Stimulated activated CD4-positive, alpha-beta T cell treated with anti-CD3 and anti-CD28 coated beads, Interleukin-15, amount 100 ng/mL, for 48 hours (primary cell): Measurements from ENCODE around the gene REV3L.

Experiments used
- DNase-seq, 2 donors: peaks; one replicate each; pipeline ENCODE4 v3.0.0-alpha.2; 2020; ENCODE audit warnings: low read depth in 2 of 2

Gene REV3L

GRCh38 chr6:111423960-111424846, 58.8 kb downstream of the REV3L start:
- DNase-seq = no peak

- no peak for DNase-seq
Observed at GRCh38 chr6:111423055-111423633, 59.9 kb downstream of the REV3L start.

- no peak for DNase-seq
Observed at GRCh38 chr6:111418971-111419693, 63.9 kb downstream of the REV3L start.

GRCh38 chr6:111417946-111418345, 65.1 kb downstream of the REV3L start:
- no peak for DNase-seq

- DNase-seq = no peak
Observed at GRCh38 chr6:111417181-111417585, 65.8 kb downstream of the REV3L start.

GRCh38 chr6:111416529-111416928, 66.5 kb downstream of the REV3L start:
- DNase-seq = no peak

GRCh38 chr6:111414373-111414772, 68.6 kb downstream of the REV3L start:
- no peak for DNase-seq

GRCh38 chr6:111411978-111412566, 70.9 kb downstream of the REV3L start:
- no peak for DNase-seq

- DNase-seq = no peak
Observed at GRCh38 chr6:111411046-111411445, 72.0 kb downstream of the REV3L start.

- DNase-seq = no peak
Observed at GRCh38 chr6:111410371-111410770, 72.6 kb downstream of the REV3L start.

- no peak for DNase-seq
Observed at GRCh38 chr6:111409430-111409829, 73.6 kb downstream of the REV3L start.

- DNase-seq = no peak
Observed at GRCh38 chr6:111407686-111408085, 75.3 kb downstream of the REV3L start.

- DNase-seq = no peak
Observed at GRCh38 chr6:111406200-111406721, 76.8 kb downstream of the REV3L start.

- DNase-seq = no peak
Observed at GRCh38 chr6:111403388-111403787, 79.6 kb downstream of the REV3L start.

GRCh38 chr6:111399626-111400025, 83.4 kb downstream of the REV3L start:
- no peak for DNase-seq

GRCh38 chr6:111388681-111389080, 94.3 kb downstream of the REV3L start:
- DNase-seq = no peak

- DNase-seq = no peak
Observed at GRCh38 chr6:111382476-111383294, 100.3 kb downstream of the REV3L start.

GRCh38 chr6:111381728-111382127, 101.3 kb downstream of the REV3L start:
- DNase-seq = no peak

GRCh38 chr6:111381123-111381522, 101.9 kb downstream of the REV3L start:
- no peak for DNase-seq

GRCh38 chr6:111379831-111380230, 103.2 kb downstream of the REV3L start:
- DNase-seq = no peak

GRCh38 chr6:111379302-111379701, 103.7 kb downstream of the REV3L start:
- no peak for DNase-seq
